ENCODE results near the gene CADPS2.

GRCh38 chr7:122429926-122430325 is 456.3 kb downstream of the CADPS2 start:
- TF ChIP-seq POLR2A (IDR thresholded peaks at IDR 0.05), result no peak
- TF ChIP-seq CTCF (IDR thresholded peaks at IDR 0.05), result no peak

Data from right lobe of liver (tissue), 4 donors.